ENCODE data around the gene AGAP9. TPM values are rescaled to one million over a fixed set of nuclear protein-coding genes. Genes with fewer than 3 reads are reported as not detected.
"Not testable (repeated sequence)": the region's sequence is repeated elsewhere in the genome, so short reads cannot be mapped to it uniquely, and the experiment has no call there.

The AGAP9 gene
- total RNA-seq, 1 experiment from 2014 or later = 20.7 TPM

DNA sequence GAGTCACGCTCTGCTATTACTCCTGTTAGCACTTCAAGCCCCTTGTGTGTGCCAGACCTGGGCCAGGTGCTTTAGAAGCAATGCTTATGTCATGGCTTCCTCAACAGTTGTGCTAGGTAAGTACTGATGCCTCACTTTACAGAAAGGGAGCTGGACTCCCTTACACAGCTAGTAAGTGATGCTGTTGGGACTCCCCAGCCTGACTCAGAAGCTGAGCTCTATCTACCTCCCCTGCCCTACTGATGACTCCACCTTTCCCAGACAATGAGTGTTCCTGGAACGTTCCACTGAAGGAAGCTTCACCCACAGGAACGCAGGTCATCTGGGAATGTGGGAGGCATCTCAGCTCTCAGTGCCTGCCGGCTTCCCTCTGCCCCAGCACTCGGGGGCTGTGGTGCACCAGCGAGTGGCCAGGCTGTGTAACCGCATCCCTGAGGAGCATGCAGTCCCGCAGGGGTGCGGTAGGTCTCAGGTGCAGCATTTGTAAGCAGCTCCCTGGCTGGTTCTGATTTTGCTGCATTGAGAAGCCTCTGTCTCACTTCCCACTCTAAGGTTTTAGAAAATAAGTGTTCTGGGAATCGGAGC is 42.2 kb downstream of the AGAP9 start:
- H3K36me3 Mint-ChIP-seq (ENCODE audit: insufficient read depth, unreplicated experiment); H3K4me1 ChIP-seq; H3K4me1 Mint-ChIP-seq (ENCODE audit: low read depth, unreplicated experiment); H3K27me3 Mint-ChIP-seq (ENCODE audit: insufficient read depth, unreplicated experiment); H3K36me3 ChIP-seq (ENCODE audit: control insufficient read depth, insufficient read depth, low read length); CTCF ChIA-PET; H3K27ac Mint-ChIP-seq (ENCODE audit: unreplicated experiment); H3K27me3 ChIP-seq (replicated peaks; ENCODE audit: control insufficient read depth, insufficient read depth, low read length); H3K4me3 Mint-ChIP-seq (ENCODE audit: unreplicated experiment); BruUV-seq (replicated peaks); POLR2A ChIA-PET; H3K4me3 ChIP-seq (ENCODE audit: low read depth, low read length); H3K9me3 ChIP-seq; intact Hi-C loops (cut with micrococcal nuclease; ENCODE audit: unreplicated experiment); H3K9me3 Mint-ChIP-seq (ENCODE audit: unreplicated experiment): not testable (repeated sequence)
- peak; percentile 75 to 85 for DNase-seq

DNA sequence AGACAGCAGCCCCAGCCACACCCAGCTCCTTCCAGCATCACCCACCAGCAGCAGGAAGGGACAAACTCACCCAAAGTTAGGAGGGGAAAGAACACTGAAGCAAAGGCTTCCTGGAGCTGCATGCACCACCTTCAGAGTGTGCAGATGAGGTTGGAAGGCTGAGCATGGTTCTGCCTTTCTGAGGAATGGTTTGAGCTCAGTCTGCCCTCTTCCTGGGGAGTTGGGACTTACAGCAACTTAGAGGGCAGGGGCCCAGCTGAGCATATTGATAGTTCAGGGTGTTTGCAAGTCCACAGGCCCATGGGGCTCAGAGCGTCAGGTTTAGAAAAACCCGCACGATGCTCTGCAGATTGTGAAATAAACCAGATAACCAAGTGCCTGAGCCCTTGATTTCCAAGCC is 43.3 kb downstream of the AGAP9 start:
- H3K9me3 Mint-ChIP-seq (ENCODE audit: unreplicated experiment); POLR2A ChIA-PET; BruUV-seq (replicated peaks); H3K4me3 Mint-ChIP-seq (ENCODE audit: unreplicated experiment); H3K36me3 ChIP-seq (ENCODE audit: control insufficient read depth, insufficient read depth, low read length); intact Hi-C loops (cut with micrococcal nuclease; ENCODE audit: unreplicated experiment); H3K27me3 ChIP-seq (replicated peaks; ENCODE audit: control insufficient read depth, insufficient read depth, low read length); H3K27ac Mint-ChIP-seq (ENCODE audit: unreplicated experiment); H3K4me1 ChIP-seq; CTCF ChIA-PET; H3K4me1 Mint-ChIP-seq (ENCODE audit: low read depth, unreplicated experiment); H3K4me3 ChIP-seq (ENCODE audit: low read depth, low read length); H3K9me3 ChIP-seq; H3K36me3 Mint-ChIP-seq (ENCODE audit: insufficient read depth, unreplicated experiment); H3K27me3 Mint-ChIP-seq (ENCODE audit: insufficient read depth, unreplicated experiment); DNase-seq: not testable (repeated sequence)

DNA sequence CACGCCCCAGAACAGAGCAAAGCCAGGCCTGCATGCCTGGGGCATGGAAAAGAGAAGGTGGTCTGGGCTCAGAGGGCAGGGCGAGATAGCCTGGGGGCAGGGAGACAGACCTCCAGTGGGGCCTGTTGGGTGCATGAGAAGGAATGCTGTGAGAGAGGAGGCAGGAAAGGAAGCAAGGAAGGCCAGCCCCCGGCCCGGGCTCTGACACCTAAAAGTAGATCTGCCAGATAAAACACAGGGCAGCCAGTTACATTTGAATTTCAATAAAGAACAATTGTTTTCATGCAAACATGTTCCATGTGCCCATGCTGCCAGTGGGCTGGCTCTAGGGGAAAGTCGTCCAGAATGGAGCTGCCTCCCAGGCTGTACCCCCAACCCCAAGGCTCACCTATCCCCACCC is 45.3 kb downstream of the AGAP9 start:
- H3K36me3 Mint-ChIP-seq (ENCODE audit: insufficient read depth, unreplicated experiment); H3K4me3 ChIP-seq (ENCODE audit: low read depth, low read length); H3K27me3 ChIP-seq (replicated peaks; ENCODE audit: control insufficient read depth, insufficient read depth, low read length); H3K9me3 Mint-ChIP-seq (ENCODE audit: unreplicated experiment); H3K4me1 ChIP-seq; H3K9me3 ChIP-seq; H3K4me3 Mint-ChIP-seq (ENCODE audit: unreplicated experiment); POLR2A ChIA-PET; H3K27me3 Mint-ChIP-seq (ENCODE audit: insufficient read depth, unreplicated experiment); intact Hi-C loops (cut with micrococcal nuclease; ENCODE audit: unreplicated experiment); DNase-seq; H3K4me1 Mint-ChIP-seq (ENCODE audit: low read depth, unreplicated experiment); CTCF ChIA-PET; BruUV-seq (replicated peaks); H3K27ac Mint-ChIP-seq (ENCODE audit: unreplicated experiment); H3K36me3 ChIP-seq (ENCODE audit: control insufficient read depth, insufficient read depth, low read length): not testable (repeated sequence)

DNA sequence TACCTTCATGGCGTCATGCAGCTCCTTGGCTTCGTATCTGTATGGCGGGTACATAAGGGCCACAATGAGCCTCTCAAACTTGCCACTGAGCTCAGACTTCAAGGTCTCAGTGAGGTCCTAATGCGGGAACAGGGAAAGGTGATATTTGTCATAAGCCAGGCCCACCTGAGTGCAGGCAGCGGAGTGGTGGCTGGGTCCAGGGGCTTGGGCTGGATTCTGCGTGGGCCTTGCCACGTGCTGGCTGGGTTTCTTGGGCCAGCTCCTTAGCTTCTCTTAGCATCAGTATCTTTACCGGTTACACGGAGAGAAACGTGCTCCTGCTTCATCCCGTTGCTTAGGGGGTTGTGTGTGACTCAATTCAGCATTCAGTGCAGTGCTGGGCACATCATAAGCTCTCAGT is 46.4 kb downstream of the AGAP9 start:
- H3K27me3 ChIP-seq (replicated peaks; ENCODE audit: control insufficient read depth, insufficient read depth, low read length); H3K9me3 ChIP-seq; H3K4me1 ChIP-seq; H3K36me3 Mint-ChIP-seq (ENCODE audit: insufficient read depth, unreplicated experiment); H3K4me3 Mint-ChIP-seq (ENCODE audit: unreplicated experiment); intact Hi-C loops (cut with micrococcal nuclease; ENCODE audit: unreplicated experiment); H3K27me3 Mint-ChIP-seq (ENCODE audit: insufficient read depth, unreplicated experiment); H3K4me3 ChIP-seq (ENCODE audit: low read depth, low read length); H3K4me1 Mint-ChIP-seq (ENCODE audit: low read depth, unreplicated experiment); POLR2A ChIA-PET; H3K36me3 ChIP-seq (ENCODE audit: control insufficient read depth, insufficient read depth, low read length); CTCF ChIA-PET; DNase-seq; H3K27ac Mint-ChIP-seq (ENCODE audit: unreplicated experiment); H3K9me3 Mint-ChIP-seq (ENCODE audit: unreplicated experiment); BruUV-seq (replicated peaks): not testable (repeated sequence)

DNA sequence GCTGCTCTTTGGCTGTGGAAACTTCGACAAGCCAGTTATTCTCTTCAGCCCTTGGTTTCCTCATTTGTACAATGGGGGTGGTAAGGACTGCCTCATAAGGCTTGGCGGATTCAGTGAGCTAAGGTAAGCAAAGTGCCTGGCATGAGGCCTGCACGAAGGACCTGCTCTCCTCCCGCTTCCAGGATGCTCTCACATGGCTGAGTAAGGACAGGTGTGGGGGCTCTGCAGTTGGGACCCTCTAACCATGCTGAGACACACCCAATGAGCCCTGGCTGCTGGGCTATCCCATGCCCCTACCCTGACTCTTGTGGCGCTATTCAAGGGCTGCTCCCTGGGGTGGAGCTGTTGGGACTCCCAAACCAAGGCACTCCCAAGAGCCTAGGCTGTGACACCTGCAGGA is 48.3 kb downstream of the AGAP9 start:
- H3K27ac Mint-ChIP-seq (ENCODE audit: unreplicated experiment); H3K36me3 Mint-ChIP-seq (ENCODE audit: insufficient read depth, unreplicated experiment); intact Hi-C loops (cut with micrococcal nuclease; ENCODE audit: unreplicated experiment): not testable (repeated sequence)

DNA sequence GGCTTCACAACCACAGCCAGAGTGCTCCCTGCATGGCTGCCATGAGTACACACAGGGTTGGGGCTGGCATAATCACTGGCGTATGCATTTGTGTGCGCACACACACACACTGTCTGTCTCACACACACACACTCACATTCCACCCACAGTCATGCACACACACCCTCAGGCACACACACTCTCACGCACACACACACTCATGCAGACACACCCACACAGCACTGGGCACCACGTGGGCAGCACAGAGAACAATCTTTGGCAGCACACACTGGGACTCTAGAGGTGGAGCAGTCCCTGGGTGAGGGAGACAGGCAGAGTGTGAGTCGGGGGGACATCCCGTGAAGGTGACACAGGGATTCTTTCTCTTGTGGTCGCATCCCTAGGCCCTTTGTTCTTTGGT is 49.9 kb downstream of the AGAP9 start:
- H3K4me3 ChIP-seq (ENCODE audit: low read depth, low read length); H3K9me3 Mint-ChIP-seq (ENCODE audit: unreplicated experiment); H3K9me3 ChIP-seq; DNase-seq; CTCF ChIA-PET; H3K36me3 Mint-ChIP-seq (ENCODE audit: insufficient read depth, unreplicated experiment); H3K27me3 Mint-ChIP-seq (ENCODE audit: insufficient read depth, unreplicated experiment); intact Hi-C loops (cut with micrococcal nuclease; ENCODE audit: unreplicated experiment); POLR2A ChIA-PET; H3K4me3 Mint-ChIP-seq (ENCODE audit: unreplicated experiment); H3K4me1 Mint-ChIP-seq (ENCODE audit: low read depth, unreplicated experiment); BruUV-seq (replicated peaks); H3K27me3 ChIP-seq (replicated peaks; ENCODE audit: control insufficient read depth, insufficient read depth, low read length); H3K36me3 ChIP-seq (ENCODE audit: control insufficient read depth, insufficient read depth, low read length); H3K4me1 ChIP-seq; H3K27ac Mint-ChIP-seq (ENCODE audit: unreplicated experiment): not testable (repeated sequence)

More for the DNA sequence above, 48.3 kb downstream of the AGAP9 start:
- H3K27me3 Mint-ChIP-seq (ENCODE audit: insufficient read depth, unreplicated experiment); H3K4me3 Mint-ChIP-seq (ENCODE audit: unreplicated experiment); H3K4me3 ChIP-seq (ENCODE audit: low read depth, low read length); H3K4me1 ChIP-seq; BruUV-seq (replicated peaks); H3K36me3 ChIP-seq (ENCODE audit: control insufficient read depth, insufficient read depth, low read length); H3K9me3 Mint-ChIP-seq (ENCODE audit: unreplicated experiment); DNase-seq; H3K9me3 ChIP-seq; POLR2A ChIA-PET; CTCF ChIA-PET; H3K27me3 ChIP-seq (replicated peaks; ENCODE audit: control insufficient read depth, insufficient read depth, low read length); H3K4me1 Mint-ChIP-seq (ENCODE audit: low read depth, unreplicated experiment): not testable (repeated sequence)

DNA sequence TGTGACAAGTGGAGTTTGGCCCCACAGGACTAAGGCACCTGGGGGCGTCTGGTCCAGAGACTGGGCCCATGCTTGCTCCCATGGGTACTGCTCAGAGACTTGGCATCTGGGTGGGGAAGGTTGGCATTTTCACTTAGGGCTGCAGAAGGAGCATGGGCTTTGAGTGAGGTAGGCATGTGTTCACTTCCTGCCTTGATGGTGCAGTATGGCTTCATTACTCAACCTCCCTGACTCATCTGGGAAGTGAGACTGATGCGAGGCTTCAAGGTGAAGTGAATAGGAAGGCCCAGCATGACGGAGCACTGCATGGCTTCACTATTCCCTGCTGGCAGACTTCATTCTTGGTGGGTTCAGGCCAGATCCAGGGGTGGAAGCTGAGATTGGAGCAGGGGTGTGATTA is 50.8 kb downstream of the AGAP9 start:
- H3K4me3 Mint-ChIP-seq (ENCODE audit: unreplicated experiment); H3K4me3 ChIP-seq (ENCODE audit: low read depth, low read length); BruUV-seq (replicated peaks); H3K27me3 ChIP-seq (replicated peaks; ENCODE audit: control insufficient read depth, insufficient read depth, low read length); DNase-seq; H3K9me3 ChIP-seq; H3K4me1 Mint-ChIP-seq (ENCODE audit: low read depth, unreplicated experiment); CTCF ChIA-PET; H3K27ac Mint-ChIP-seq (ENCODE audit: unreplicated experiment); H3K36me3 Mint-ChIP-seq (ENCODE audit: insufficient read depth, unreplicated experiment); H3K36me3 ChIP-seq (ENCODE audit: control insufficient read depth, insufficient read depth, low read length); intact Hi-C loops (cut with micrococcal nuclease; ENCODE audit: unreplicated experiment); H3K27me3 Mint-ChIP-seq (ENCODE audit: insufficient read depth, unreplicated experiment); H3K4me1 ChIP-seq; POLR2A ChIA-PET; H3K9me3 Mint-ChIP-seq (ENCODE audit: unreplicated experiment): not testable (repeated sequence)
